Gastroesophageal sphincter (tissue), 3 donors: ENCODE results near the gene SERP2.

Source experiments
- CTCF ChIP-seq, 4 experiments: fragments of 200-600 bp in 2 of 4; fragments of 450-650 bp in 2 of 4; sonication (generic) in 1 of 4; IDR thresholded peaks; one replicate each; pipeline ENCODE4 v1.5.1; 2017 to 2019; ENCODE audit warnings: antibody characterized with exemption in 4 of 4, mild to moderate bottlenecking in 2 of 4, moderate library complexity in 2 of 4
- POLR2A ChIP-seq, 2 donors: fragments of 450-650 bp; IDR thresholded peaks; one replicate each; pipeline ENCODE4 v1.6.1; 2017; ENCODE audit warnings: antibody characterized with exemption in 2 of 2, mild to moderate bottlenecking in 2 of 2, moderate library complexity in 1 of 2

GRCh38 chr13:44439452-44440024 is 65.9 kb downstream of the SERP2 start:
- TF ChIP-seq CTCF (IDR thresholded peaks at IDR 0.05) (no peak), POLR2A (IDR thresholded peaks at IDR 0.05) (no peak)
